ENCODE data around the gene LETM1. TPM values are rescaled to one million over a fixed set of nuclear protein-coding genes. Genes with fewer than 3 reads are reported as not detected.

Gene LETM1
- total and polyA plus RNA-seq, 2 donors (not counting 1 experiment from before 2014, with no cell fraction given): 28.5 to 45.1 TPM

DNA sequence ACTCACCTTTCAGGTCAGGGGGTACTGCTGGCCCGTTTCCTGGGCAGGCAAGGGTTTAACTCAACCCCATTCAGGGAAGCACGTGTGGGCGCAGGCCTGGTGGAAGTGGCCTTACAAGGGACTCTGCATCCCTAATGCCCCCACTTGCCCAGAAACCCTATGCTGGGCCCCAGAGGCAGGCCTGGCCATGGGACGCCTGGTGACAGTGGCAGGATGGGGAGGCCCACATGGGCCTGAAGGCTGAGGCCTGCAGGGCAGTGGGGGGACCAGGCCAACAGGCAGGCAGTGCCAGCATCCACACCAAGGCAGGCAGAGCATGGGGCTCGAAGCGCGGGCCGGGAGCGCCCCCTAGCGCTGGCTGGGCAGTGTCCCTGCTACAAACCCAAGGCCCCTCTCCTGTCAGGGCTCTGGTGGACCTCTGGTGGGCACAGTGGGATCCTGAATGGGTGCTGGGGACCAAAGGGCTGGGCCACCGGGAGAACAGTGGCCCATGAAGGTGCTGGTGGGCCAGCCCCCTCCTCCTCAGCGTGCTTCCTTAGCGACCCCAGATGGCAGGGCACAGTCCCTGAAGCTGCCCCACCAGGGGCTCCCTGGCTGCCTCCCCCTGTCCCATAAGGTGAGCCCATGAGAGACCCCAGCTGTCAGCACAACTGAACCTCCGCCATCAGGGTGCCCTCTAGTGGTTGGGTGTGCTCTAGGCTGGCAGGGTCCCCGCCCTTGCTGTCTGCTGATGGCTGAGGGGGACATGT lies 46.0 kb downstream of the LETM1 start:
- ChIA-PET CTCF (interaction anchor here (0.6 to 6.0 kb wide), 8 partner anchors 17 to 146 kb away, joined by 3 to 73 read pairs (median 4); no protein-coding TSS in a partner anchor), POLR2A (no interaction called here)
- intact Hi-C loops (cut with micrococcal nuclease): loop anchor here (1.0 kb wide), 1 partner anchor 89 kb away; no protein-coding TSS in a partner anchor
- WGBS (ENCODE audit: insufficient coverage): 36% methylated on average over 15 of the region's 15 CpGs
- H3K9me3 ChIP-seq (ENCODE audit: control extremely low read depth in 1 of 3, control insufficient read depth in 2 of 3, insufficient read depth in 1 of 3, low read length in 2 of 3): no peaks in the 10 kb centered on the region
- no peak overlapping the region for H2AFZ ChIP-seq (ENCODE audit: insufficient read depth, low read depth, low read length, poor library complexity, severe bottlenecking)
- H3K4me1 Mint-ChIP-seq: no peaks in the 10 kb centered on the region
- no peaks in the 10 kb centered on the region for H3K79me2 ChIP-seq (ENCODE audit: control insufficient read depth, insufficient read depth, low read length)
- TF ChIP-seq, protein P1, sequence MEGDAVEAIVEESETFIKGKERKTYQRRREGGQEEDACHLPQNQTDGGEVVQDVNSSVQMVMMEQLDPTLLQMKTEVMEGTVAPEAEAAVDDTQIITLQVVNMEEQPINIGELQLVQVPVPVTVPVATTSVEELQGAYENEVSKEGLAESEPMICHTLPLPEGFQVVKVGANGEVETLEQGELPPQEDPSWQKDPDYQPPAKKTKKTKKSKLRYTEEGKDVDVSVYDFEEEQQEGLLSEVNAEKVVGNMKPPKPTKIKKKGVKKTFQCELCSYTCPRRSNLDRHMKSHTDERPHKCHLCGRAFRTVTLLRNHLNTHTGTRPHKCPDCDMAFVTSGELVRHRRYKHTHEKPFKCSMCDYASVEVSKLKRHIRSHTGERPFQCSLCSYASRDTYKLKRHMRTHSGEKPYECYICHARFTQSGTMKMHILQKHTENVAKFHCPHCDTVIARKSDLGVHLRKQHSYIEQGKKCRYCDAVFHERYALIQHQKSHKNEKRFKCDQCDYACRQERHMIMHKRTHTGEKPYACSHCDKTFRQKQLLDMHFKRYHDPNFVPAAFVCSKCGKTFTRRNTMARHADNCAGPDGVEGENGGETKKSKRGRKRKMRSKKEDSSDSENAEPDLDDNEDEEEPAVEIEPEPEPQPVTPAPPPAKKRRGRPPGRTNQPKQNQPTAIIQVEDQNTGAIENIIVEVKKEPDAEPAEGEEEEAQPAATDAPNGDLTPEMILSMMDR (IDR thresholded peaks at IDR 0.05): peak; percentile 83
- TF ChIP-seq EZH2 (IDR thresholded peaks at IDR 0.05; ENCODE audit: borderline replicate concordance, insufficient read depth, low read depth, low read length, poor library complexity, severe bottlenecking): no peak
- H3K27me3 Mint-ChIP-seq: no peaks in the 10 kb centered on the region
- H3K27me3 ChIP-seq (replicated peaks in 1 of 4; ENCODE audit: control extremely low read depth in 1 of 4, control insufficient read depth in 3 of 4, insufficient read depth in 4 of 4, low read length in 3 of 4): no peaks in the 10 kb centered on the region
- H3K4me1 ChIP-seq (ENCODE audit: control insufficient read depth in 2 of 2, insufficient read depth in 2 of 2, low read length in 2 of 2): no peaks in the 10 kb centered on the region
- H3K4me3 Mint-ChIP-seq: no peak overlapping the region
- no peak overlapping the region for H3K4me3 ChIP-seq (ENCODE audit: control extremely low read depth in 1 of 5, extremely low read depth in 1 of 5, insufficient read depth in 1 of 5, low read depth in 2 of 5, low read length in 4 of 5)
- H4K20me1 ChIP-seq (ENCODE audit: control insufficient read depth, insufficient read depth, low read length, poor library complexity, severe bottlenecking): peaks cover 9% of the 10 kb centered on the region
- H3K9me3 Mint-ChIP-seq (ENCODE audit: insufficient read depth): no peaks in the 10 kb centered on the region
- no peak overlapping the region for H3K27ac ChIP-seq (ENCODE audit: low read length in 2 of 2)
- no peak overlapping the region for H3K27ac Mint-ChIP-seq
- H3K4me2 ChIP-seq (replicated peaks; ENCODE audit: low read depth, low read length, poor library complexity, severe bottlenecking): no peak overlapping the region
- DNase-seq: peak; percentile 74
- peaks cover 0 to 12% of the 10 kb centered on the region in 2 experiments for H3K36me3 ChIP-seq (replicated peaks in 1 of 2; ENCODE audit: control extremely low read depth in 1 of 2, control insufficient read depth in 1 of 2, extremely low read depth in 1 of 2, insufficient read depth in 2 of 2, low read length in 1 of 2)
- H3K9ac ChIP-seq (ENCODE audit: low read length): no peak overlapping the region
- peak; percentile 60 for ATAC-seq (ENCODE audit: low read depth)
